Measurements from ENCODE around the gene PGM2. TPM values are rescaled to one million over a fixed set of nuclear protein-coding genes. Genes with fewer than 3 reads are reported as not detected.

The PGM2 gene
- total RNA-seq, 2 donors from 2014 or later: 21.5 to 25.1 TPM

GRCh38 chr4:37860266-37860665, 33.8 kb downstream of the PGM2 start:
- Mint-ChIP-seq H3K4me1 (no peaks in the 10 kb centered on the region), H3K9me3 (no peaks in the 10 kb centered on the region), H3K27me3 (ENCODE audit: insufficient read depth) (no peaks in the 10 kb centered on the region), H3K27ac (no peak overlapping the region), H3K36me3 (ENCODE audit: low read depth) (peaks cover 24% of the 10 kb centered on the region), H3K4me3 (no peak overlapping the region)
- no peak for TF ChIP-seq CTCF (conservative IDR thresholded peaks at IDR 0.05)
- DNase-seq: no peak
- Histone ChIP-seq H3K27me3 (ENCODE audit: control insufficient read depth, insufficient read depth, low read length, poor library complexity, severe bottlenecking) (no peaks in the 10 kb centered on the region), H3K9ac (ENCODE audit: extremely low read depth, low read length, poor library complexity, severe bottlenecking) (no peak overlapping the region), H3K36me3 (ENCODE audit: control insufficient read depth, insufficient read depth, low read length) (peaks cover 35% of the 10 kb centered on the region), H3K4me1 (ENCODE audit: control insufficient read depth, insufficient read depth, low read length) (no peaks in the 10 kb centered on the region), H3K4me3 (ENCODE audit: low read length) (no peak overlapping the region), H3K9me3 (ENCODE audit: control insufficient read depth, low read length) (no peaks in the 10 kb centered on the region), H3K27ac (ENCODE audit: low read depth, low read length) (no peak overlapping the region)
- 100% methylated on average over 1 of the region's 1 CpG for WGBS, 2 experiments (ENCODE audit: insufficient coverage in 1 of 2, insufficient read length in 1 of 2)

- H3K4me3 Mint-ChIP-seq: no peak overlapping the region
These were observed 36.5 kb downstream of the PGM2 start for GRCh38 chr4:37862961-37863360.

GRCh38 chr4:37864786-37865185, 38.3 kb downstream of the PGM2 start:
- H3K27ac Mint-ChIP-seq: no peak overlapping the region
- H3K9me3 Mint-ChIP-seq: peaks cover 11% of the 10 kb centered on the region
- H3K36me3 ChIP-seq (ENCODE audit: control insufficient read depth, insufficient read depth, low read length): peaks cover 11% of the 10 kb centered on the region
- no peak overlapping the region for H3K9ac ChIP-seq (ENCODE audit: extremely low read depth, low read length, poor library complexity, severe bottlenecking)
- H3K27ac ChIP-seq (ENCODE audit: low read depth, low read length): no peak overlapping the region
- WGBS, 2 experiments (ENCODE audit: insufficient coverage in 1 of 2, insufficient read length in 1 of 2): 90 to 96% methylated on average over 4 of the region's 4 CpGs
- H3K4me1 ChIP-seq (ENCODE audit: control insufficient read depth, insufficient read depth, low read length): no peaks in the 10 kb centered on the region
- peaks cover 32% of the 10 kb centered on the region for H3K36me3 Mint-ChIP-seq (ENCODE audit: low read depth)
- no peak for TF ChIP-seq CTCF (conservative IDR thresholded peaks at IDR 0.05)
- H3K4me1 Mint-ChIP-seq: no peaks in the 10 kb centered on the region
- no peaks in the 10 kb centered on the region for H3K9me3 ChIP-seq (ENCODE audit: control insufficient read depth, low read length)
- no peak overlapping the region for H3K4me3 ChIP-seq (ENCODE audit: low read length)
- no peak for DNase-seq
- H3K27me3 Mint-ChIP-seq (ENCODE audit: insufficient read depth): no peaks in the 10 kb centered on the region
- H3K27me3 ChIP-seq (ENCODE audit: control insufficient read depth, insufficient read depth, low read length, poor library complexity, severe bottlenecking): no peaks in the 10 kb centered on the region
- H3K4me3 Mint-ChIP-seq: no peak overlapping the region

More at GRCh38 chr4:37862961-37863360, 36.5 kb downstream of the PGM2 start:
- H3K27me3 ChIP-seq (ENCODE audit: control insufficient read depth, insufficient read depth, low read length, poor library complexity, severe bottlenecking): no peaks in the 10 kb centered on the region
- DNase-seq: no peak
- Mint-ChIP-seq H3K4me1 (no peaks in the 10 kb centered on the region), H3K27me3 (ENCODE audit: insufficient read depth) (no peaks in the 10 kb centered on the region), H3K9me3 (peaks cover 11% of the 10 kb centered on the region), H3K27ac (no peak overlapping the region), H3K36me3 (ENCODE audit: low read depth) (peaks cover 34% of the 10 kb centered on the region)
- 90 to 93% methylated on average over 2 to 4 of the region's 4 CpGs for WGBS, 2 experiments (ENCODE audit: insufficient coverage in 1 of 2, insufficient read length in 1 of 2)
- H3K4me1 ChIP-seq (ENCODE audit: control insufficient read depth, insufficient read depth, low read length): no peaks in the 10 kb centered on the region
- no peaks in the 10 kb centered on the region for H3K9me3 ChIP-seq (ENCODE audit: control insufficient read depth, low read length)
- H3K9ac ChIP-seq (ENCODE audit: extremely low read depth, low read length, poor library complexity, severe bottlenecking): no peak overlapping the region
- H3K4me3 ChIP-seq (ENCODE audit: low read length): no peak overlapping the region
- H3K27ac ChIP-seq (ENCODE audit: low read depth, low read length): no peak overlapping the region
- TF ChIP-seq CTCF (conservative IDR thresholded peaks at IDR 0.05): no peak
- peaks cover 13% of the 10 kb centered on the region for H3K36me3 ChIP-seq (ENCODE audit: control insufficient read depth, insufficient read depth, low read length)
